PFSK-1 (cell line): ENCODE data around the gene STK33.

Experiments used
- POLR2AphosphoS5 ChIP-seq: IDR thresholded peaks from 2 replicates; pipeline ENCODE4 v1.6.1; 2012; ENCODE audit warnings: low read depth, mild to moderate bottlenecking, control low read depth, low read length, moderate library complexity
- REST ChIP-seq, 2 experiments: IDR thresholded peaks; 2 replicates each; pipeline versions ENCODE4 v1.6.1 to v1.8.0; 2011 to 2012; ENCODE audit warnings: low read depth in 2 of 2, low read length in 2 of 2, control low read depth in 1 of 2, inconsistent platforms in 1 of 2, mild to moderate bottlenecking in 1 of 2, moderate library complexity in 1 of 2; ENCODE audit not compliant: insufficient read depth in 1 of 2
- SIN3A ChIP-seq: IDR thresholded peaks from 2 replicates; pipeline ENCODE4 v1.6.1; 2012; ENCODE audit warnings: mild to moderate bottlenecking, low read length, moderate library complexity, borderline replicate concordance; ENCODE audit not compliant: insufficient read depth
- TAF1 ChIP-seq: IDR thresholded peaks from 2 replicates; pipeline ENCODE4 v1.6.1; 2012; ENCODE audit warnings: low read length, control low read depth, borderline replicate concordance; ENCODE audit not compliant: insufficient read depth

GRCh38 chr11:8621147-8621546, 27.1 kb upstream of the STK33 start:
- TF ChIP-seq POLR2AphosphoS5 (no peak), REST (IDR thresholded peaks at IDR 0.05; ENCODE audit: insufficient read depth in 1 of 2, low read depth in 2 of 2, low read length in 2 of 2) (no peak), SIN3A (no peak), TAF1 (no peak)
